Thyroid gland (tissue), 4 donors: ENCODE measurements around the gene TLR5.

ENCODE experiments used
- CTCF ChIP-seq, 6 experiments: fragments of 200-600 bp in 3 of 6; fragments of 450-650 bp in 3 of 6; sonication (generic) in 3 of 6; IDR thresholded peaks; one replicate each; pipeline ENCODE4 v1.5.1; 2016 to 2019; ENCODE audit warnings: antibody characterized with exemption in 6 of 6, mild to moderate bottlenecking in 2 of 6, inconsistent platforms in 1 of 6, moderate library complexity in 1 of 6
- POLR2A ChIP-seq, 2 donors: fragments of 450-650 bp; IDR thresholded peaks; one replicate each; pipeline ENCODE4 v1.6.1; 2017; ENCODE audit warnings: antibody characterized with exemption in 2 of 2, mild to moderate bottlenecking in 2 of 2, moderate library complexity in 1 of 2

- TF ChIP-seq POLR2A (IDR thresholded peaks at IDR 0.05) (no peak), CTCF (IDR thresholded peaks at IDR 0.05) (no peak)
These were observed 34.6 kb upstream of the TLR5 start for GRCh38 chr1:223177681-223178080.
